HepG2 (cell line): Measurements from ENCODE around the gene TMEM129. TPM values are rescaled to one million over a fixed set of nuclear protein-coding genes. Genes with fewer than 3 reads are reported as not detected.

Source experiments
- FOXJ3 ChIP-seq: sonication (generic); formaldehyde crosslinking; IDR thresholded peaks from 2 replicates; pipeline ENCODE4 v1.4.0; 2020; ENCODE audit warnings: missing genetic modification reagents, mild to moderate bottlenecking, borderline replicate concordance
- LBX2 ChIP-seq: sonication (generic); formaldehyde crosslinking; IDR thresholded peaks from 2 replicates; pipeline ENCODE4 v1.5.0; 2020; ENCODE audit warnings: missing genetic modification reagents, mild to moderate bottlenecking, borderline replicate concordance
- NR2C2 ChIP-seq: sonication (generic); formaldehyde crosslinking; IDR thresholded peaks from 2 replicates; pipeline ENCODE4 v1.4.0; 2020; ENCODE audit warnings: missing genetic modification reagents, mild to moderate bottlenecking, moderate library complexity, borderline replicate concordance
- NRL ChIP-seq: sonication (generic); formaldehyde crosslinking; IDR thresholded peaks from 2 replicates; pipeline ENCODE4 v1.5.0; 2020; ENCODE audit warnings: missing genetic modification reagents, mild to moderate bottlenecking, moderate library complexity, borderline replicate concordance
- RAD21 ChIP-seq: fragments of 450-650 bp; formaldehyde crosslinking; IDR thresholded peaks from 2 replicates; pipeline ENCODE4 v1.5.0; 2020; ENCODE audit warnings: mild to moderate bottlenecking
- SKIL ChIP-seq: sonication (generic); formaldehyde crosslinking; IDR thresholded peaks from 2 replicates; pipeline ENCODE4 v1.8.0; 2022; ENCODE audit warnings: missing genetic modification reagents, mild to moderate bottlenecking, moderate library complexity, borderline replicate concordance
- XBP1 ChIP-seq: sonication (generic); formaldehyde crosslinking; IDR thresholded peaks from 2 replicates; pipeline ENCODE4 v1.5.0; 2020; ENCODE audit warnings: missing genetic modification reagents
- ZNF264 ChIP-seq: sonication (generic); formaldehyde crosslinking; IDR thresholded peaks from 2 replicates; pipeline ENCODE4 v1.4.0; 2020; ENCODE audit warnings: missing genetic modification reagents
- ZNF318 ChIP-seq: sonication (generic); formaldehyde crosslinking; IDR thresholded peaks from 2 replicates; pipeline ENCODE4 v1.4.0; 2020; ENCODE audit warnings: mild to moderate bottlenecking, missing genetic modification reagents
- ZNF552 ChIP-seq: sonication (generic); formaldehyde crosslinking; IDR thresholded peaks from 2 replicates; pipeline ENCODE4 v1.9.0; 2022; ENCODE audit warnings: missing genetic modification reagents, mild to moderate bottlenecking, borderline replicate concordance
- ZNF670 ChIP-seq: sonication (generic); formaldehyde crosslinking; IDR thresholded peaks from 2 replicates; pipeline ENCODE4 v1.8.0; 2022; ENCODE audit warnings: mild to moderate bottlenecking, missing genetic modification reagents, borderline replicate concordance
- ZNF781 ChIP-seq: sonication (generic); formaldehyde crosslinking; IDR thresholded peaks from 2 replicates; pipeline ENCODE4 v1.5.1; 2020; ENCODE audit warnings: borderline replicate concordance, mild to moderate bottlenecking, missing genetic modification reagents; ENCODE audit errors: not compliant biosample characterization
- ZNF850 ChIP-seq: sonication (generic); formaldehyde crosslinking; conservative IDR thresholded peaks from 2 replicates; pipeline ENCODE4 v1.9.0; 2021; ENCODE audit warnings: mild to moderate bottlenecking, missing genetic modification reagents
- polyA plus RNA-seq, 8 experiments: library from polyadenylated mRNA; depleted of rRNA in 3 of 8; stranded (reverse) in 7 of 8; unstranded in 1 of 8; fragments of >200 nt; fragmentation: Illumina TruSeq in 4 of 8; extraction: Trizol in 4 of 8; gene quantifications; 2 replicates each; pipeline versions ENCODE4 v1.2.1 to v1.2.3, GENCODE V29; 2011 to 2016; ENCODE audit warnings: low read depth in 4 of 8, missing spikeins in 1 of 8, mixed read lengths in 1 of 8; ENCODE audit not compliant: insufficient read depth in 1 of 8
- total RNA-seq, 5 experiments: library from RNA; depleted of rRNA; stranded (reverse); fragments of >200 nt; fragmentation: Illumina TruSeq; extraction: Trizol; gene quantifications; 2 replicates each; pipeline ENCODE4 v1.2.3, GENCODE V29; 2016; ENCODE audit warnings: low read depth in 1 of 5
- TF ChIP-seq, protein P1 (sequence below): sonication (generic); formaldehyde crosslinking; IDR thresholded peaks from 2 replicates; pipeline ENCODE4 v1.5.0; 2020; ENCODE audit warnings: missing genetic modification reagents

The TMEM129 gene
- total and polyA plus RNA-seq, 2 of the 13 experiments (the other 11 are each of a cell fraction or from before 2014, with no cell fraction given): 19.0 to 25.8 TPM

- no peak for TF ChIP-seq ZNF850 (CRISPR knock-in tag)
- peak; percentile 72 for TF ChIP-seq NR2C2
- TF ChIP-seq, protein P1, sequence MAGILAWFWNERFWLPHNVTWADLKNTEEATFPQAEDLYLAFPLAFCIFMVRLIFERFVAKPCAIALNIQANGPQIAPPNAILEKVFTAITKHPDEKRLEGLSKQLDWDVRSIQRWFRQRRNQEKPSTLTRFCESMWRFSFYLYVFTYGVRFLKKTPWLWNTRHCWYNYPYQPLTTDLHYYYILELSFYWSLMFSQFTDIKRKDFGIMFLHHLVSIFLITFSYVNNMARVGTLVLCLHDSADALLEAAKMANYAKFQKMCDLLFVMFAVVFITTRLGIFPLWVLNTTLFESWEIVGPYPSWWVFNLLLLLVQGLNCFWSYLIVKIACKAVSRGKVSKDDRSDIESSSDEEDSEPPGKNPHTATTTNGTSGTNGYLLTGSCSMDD (CRISPR knock-in tag): 0 out of 2 replicates have a peak, but pooled peaks have one; percentile 54
- no peak for TF ChIP-seq ZNF264 (CRISPR knock-in tag)
- peak; percentile 71 for TF ChIP-seq RAD21 (CRISPR knock-in tag)
- TF ChIP-seq SKIL: no peak
- TF ChIP-seq ZNF781: peak; percentile 83
- 0 out of 2 replicates have a peak, but pooled peaks have one; percentile 65 for TF ChIP-seq ZNF318
- peak; percentile 66; the same call in 1 of the 2 replicates for TF ChIP-seq ZNF670 (CRISPR knock-in tag)
- 0 out of 2 replicates have a peak, but pooled peaks have one; percentile 53 for TF ChIP-seq XBP1 (CRISPR knock-in tag)
- peak; percentile 37; the same call in 1 of the 2 replicates for TF ChIP-seq NRL (CRISPR knock-in tag)
- peak; percentile 93 for TF ChIP-seq FOXJ3 (CRISPR knock-in tag)
- 0 out of 2 replicates have a peak, but pooled peaks have one; percentile 71 for TF ChIP-seq LBX2 (CRISPR knock-in tag)
- TF ChIP-seq ZNF552 (CRISPR knock-in tag): peak; percentile 72; the same call in 1 of the 2 replicates
Measured at GRCh38 chr4:1746919-1747602, 25.9 kb upstream of the TMEM129 start (continued).
